Fibroblast of villous mesenchyme (primary cell): ENCODE measurements around the gene GAB1. TPM values are rescaled to one million over a fixed set of nuclear protein-coding genes. Genes with fewer than 3 reads are reported as not detected.

Source experiments
- DNase-seq: peaks from one replicate; pipeline ENCODE4 v3.0.0-alpha.2; 2010; ENCODE audit warnings: low read depth
- H3K4me3 ChIP-seq: 2 replicates; pipeline ENCODE4 v1.5.1; 2011; ENCODE audit warnings: low read depth, mild to moderate bottlenecking, low read length
- total RNA-seq: library from RNA; depleted of rRNA; stranded (reverse); fragments of >200 nt; gene quantifications from 2 replicates; pipeline ENCODE4 v1.2.3, GENCODE V29; 2012
- TF ChIP-seq, protein P1 (sequence below): IDR thresholded peaks from 2 replicates; pipeline ENCODE4 v1.5.1; 2012; ENCODE audit warnings: low read depth, mild to moderate bottlenecking, low read length; ENCODE audit not compliant: insufficient read depth

GAB1 gene
- total RNA-seq, 1 donor, result 13.0 TPM

DNA sequence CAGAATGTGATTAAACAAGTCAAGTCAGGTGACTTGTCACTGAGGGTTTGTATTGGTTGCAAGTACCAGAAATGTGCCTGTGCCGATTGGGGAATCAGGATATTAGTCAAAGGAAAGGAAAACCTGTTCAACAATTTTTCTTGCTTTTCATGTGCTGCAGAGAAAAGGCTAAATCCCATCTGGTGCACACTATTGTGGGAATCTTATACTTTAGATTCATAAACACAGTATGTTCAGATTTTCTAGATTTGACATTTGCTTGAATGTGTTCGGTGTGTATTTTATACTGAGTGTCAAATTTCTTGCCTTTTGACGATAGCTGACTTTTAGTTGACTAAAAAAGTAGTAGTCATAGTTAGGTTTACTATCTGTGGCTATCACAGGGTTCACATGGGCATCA is 37.6 kb downstream of the GAB1 start:
- TF ChIP-seq, protein P1, sequence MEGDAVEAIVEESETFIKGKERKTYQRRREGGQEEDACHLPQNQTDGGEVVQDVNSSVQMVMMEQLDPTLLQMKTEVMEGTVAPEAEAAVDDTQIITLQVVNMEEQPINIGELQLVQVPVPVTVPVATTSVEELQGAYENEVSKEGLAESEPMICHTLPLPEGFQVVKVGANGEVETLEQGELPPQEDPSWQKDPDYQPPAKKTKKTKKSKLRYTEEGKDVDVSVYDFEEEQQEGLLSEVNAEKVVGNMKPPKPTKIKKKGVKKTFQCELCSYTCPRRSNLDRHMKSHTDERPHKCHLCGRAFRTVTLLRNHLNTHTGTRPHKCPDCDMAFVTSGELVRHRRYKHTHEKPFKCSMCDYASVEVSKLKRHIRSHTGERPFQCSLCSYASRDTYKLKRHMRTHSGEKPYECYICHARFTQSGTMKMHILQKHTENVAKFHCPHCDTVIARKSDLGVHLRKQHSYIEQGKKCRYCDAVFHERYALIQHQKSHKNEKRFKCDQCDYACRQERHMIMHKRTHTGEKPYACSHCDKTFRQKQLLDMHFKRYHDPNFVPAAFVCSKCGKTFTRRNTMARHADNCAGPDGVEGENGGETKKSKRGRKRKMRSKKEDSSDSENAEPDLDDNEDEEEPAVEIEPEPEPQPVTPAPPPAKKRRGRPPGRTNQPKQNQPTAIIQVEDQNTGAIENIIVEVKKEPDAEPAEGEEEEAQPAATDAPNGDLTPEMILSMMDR, result no peak
- DNase-seq, result no peak

DNA sequence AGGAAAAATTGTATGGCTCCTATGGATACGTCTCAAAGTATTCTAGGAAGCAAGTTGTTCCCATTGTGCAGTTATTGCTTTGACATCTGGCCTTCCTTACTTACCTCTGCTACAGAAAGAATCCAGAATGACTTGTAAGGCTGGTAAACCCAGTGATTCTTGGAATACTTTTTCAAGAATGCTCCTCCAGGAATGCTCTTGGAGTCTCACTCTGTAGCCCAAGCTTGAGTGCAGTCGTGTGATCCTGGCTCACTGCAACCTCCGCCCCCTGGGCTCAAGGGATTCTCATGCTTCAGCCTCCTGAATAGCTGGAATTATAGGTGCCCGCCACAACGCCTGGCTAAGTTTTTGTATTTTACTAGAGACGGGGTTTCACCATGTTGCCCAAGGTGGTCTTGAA is 38.1 kb downstream of the GAB1 start:
- TF ChIP-seq, protein P1, result no peak
- H3K4me3 ChIP-seq, result no peak overlapping the region
- DNase-seq, result no peak

More for the DNA sequence above, 37.6 kb downstream of the GAB1 start:
- no peak overlapping the region for H3K4me3 ChIP-seq

DNA sequence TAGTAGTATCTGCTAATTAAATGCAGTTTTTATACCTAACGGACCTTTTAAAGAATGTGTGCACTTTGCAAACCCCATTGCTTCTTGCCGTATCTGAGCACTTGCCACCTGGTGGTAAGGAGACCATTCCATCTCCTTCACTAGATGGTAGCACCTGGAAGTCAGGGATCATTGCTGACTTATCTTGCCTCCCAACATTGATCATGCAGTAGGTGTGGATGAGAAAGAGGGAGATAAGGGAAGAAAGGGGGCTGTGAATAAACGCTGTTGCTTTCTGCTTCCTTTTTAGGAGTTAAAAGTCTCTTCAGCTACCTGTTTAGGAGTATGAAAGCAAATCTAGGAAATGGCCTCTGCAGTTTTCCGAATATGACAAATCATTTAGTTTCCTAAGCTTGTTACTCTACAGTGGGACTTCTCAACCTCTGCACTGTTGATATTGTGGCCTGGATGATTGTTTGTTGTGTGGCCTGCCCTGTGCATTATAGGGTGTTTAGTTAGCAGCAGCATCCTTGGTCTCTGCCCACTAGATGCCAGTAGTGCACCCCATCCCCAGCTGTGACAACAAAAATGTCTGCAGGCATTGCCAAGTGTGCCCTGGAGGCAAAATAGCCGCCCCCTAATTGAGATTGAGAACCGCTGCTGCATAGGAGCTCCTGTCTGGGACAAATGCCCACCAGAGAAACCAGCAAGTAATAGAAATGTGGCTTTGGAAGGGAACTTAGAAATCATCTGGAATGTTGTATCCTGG is 38.8 kb downstream of the GAB1 start:
- DNase-seq, result no peak
- TF ChIP-seq, protein P1, result peak; percentile 49
- no peak overlapping the region for H3K4me3 ChIP-seq

DNA sequence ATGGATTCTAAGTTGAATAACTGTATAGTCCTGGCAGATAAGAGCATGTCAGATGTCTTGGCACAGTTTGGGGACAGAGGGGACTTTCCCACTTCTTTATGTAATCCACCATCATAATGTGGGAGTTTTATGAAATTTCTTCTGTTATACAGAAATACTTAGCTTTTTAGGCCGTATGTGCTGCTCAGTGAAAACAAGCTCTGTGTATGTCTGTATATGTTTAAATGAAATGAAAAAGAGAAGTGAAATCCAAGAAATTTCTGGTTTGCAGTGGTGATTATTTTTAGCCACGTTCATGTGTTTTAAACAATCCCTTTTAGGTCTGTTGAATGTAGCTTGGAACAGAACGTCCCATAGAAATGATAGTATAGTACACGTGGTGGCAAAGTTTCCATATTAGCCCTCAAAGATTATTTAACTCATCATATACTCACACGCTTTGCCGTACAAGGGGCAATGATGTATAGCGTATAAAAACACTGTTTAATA is 41.0 kb downstream of the GAB1 start:
- DNase-seq, result no peak
- H3K4me3 ChIP-seq, result no peak overlapping the region
- TF ChIP-seq, protein P1, result no peak

DNA sequence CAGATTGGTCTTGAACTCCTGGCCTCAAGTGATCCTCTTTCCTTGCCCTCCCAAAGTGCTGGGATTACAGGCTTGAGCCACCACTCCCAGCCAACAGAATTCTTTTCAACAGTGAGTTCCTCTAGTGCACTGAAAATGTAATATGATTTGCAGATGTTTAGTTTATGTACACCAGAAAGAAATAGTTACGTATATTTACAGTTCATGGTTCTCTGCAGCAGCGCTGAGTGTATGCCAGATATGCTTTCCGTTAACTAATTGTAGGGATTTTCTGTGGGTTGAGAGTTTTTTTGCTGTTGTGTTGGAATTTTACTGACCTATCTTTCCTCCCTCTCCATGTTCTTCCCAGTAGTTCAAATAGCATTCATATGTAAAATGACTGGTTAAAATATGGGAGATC is 44.0 kb downstream of the GAB1 start:
- H3K4me3 ChIP-seq, result no peak overlapping the region
- TF ChIP-seq, protein P1, result no peak
- peak; percentile 34 for DNase-seq

DNA sequence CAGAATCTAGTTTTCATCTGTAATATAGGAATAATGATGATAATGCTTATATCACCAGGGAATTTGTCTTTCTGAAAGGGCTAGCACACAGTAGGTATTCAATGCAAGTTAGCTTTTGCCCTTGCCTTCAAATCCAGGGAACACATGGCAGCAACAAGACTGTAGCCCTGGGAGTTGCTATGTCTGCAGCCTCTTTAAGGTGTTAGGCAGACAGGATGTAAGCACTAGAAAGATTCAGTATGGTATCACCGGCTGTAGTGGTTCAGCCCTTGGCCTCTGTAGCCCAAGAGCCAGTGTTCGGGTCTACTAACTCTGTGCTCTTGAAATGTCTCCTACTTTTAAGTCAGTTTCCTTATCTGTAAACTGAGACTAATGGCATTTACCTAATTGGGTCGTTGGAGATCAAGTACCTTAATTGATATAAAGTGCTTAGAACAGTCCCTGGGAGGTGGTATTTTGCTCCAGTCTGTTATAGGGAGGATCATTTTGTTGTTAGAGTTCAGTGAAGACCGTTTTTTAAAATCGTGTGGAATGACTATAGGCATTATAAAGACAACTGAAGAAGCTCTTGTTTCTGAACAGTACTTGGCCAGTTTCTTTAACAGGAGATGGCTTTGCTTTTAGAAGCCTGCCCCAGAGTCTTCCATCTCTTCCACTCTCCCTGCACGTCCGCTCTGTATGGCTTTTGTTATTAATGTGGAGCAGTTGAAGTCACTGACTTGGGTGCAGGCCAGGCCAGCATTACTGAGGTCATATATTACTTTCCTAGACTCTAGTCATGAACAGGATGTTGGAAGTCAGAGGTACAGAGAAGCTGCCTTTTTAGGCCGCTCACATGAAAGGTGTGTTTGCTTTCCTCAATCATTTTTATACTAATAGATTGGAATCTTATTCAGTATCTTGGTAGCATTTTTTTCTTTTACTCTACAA is 44.8 kb downstream of the GAB1 start:
- DNase-seq, result peak; percentile 85
- H3K4me3 ChIP-seq, result no peak overlapping the region
- TF ChIP-seq, protein P1, result no peak
